RWPE1 (cell line): ENCODE data around the gene TBRG1.
A peak's percentile ranks its signal among the peaks of the same experiment; 100 is the strongest.

Experiments used
- CTCF ChIA-PET: fragments of 350-600 bp; sonication (Branson Sonifier 250); formaldehyde crosslinking; extraction: SDS; loops from one replicate; lab custom pipeline; 2021; lab: Yijun Ruan, JAX
- POLR2A ChIA-PET: fragments of 400-600 bp; formaldehyde crosslinking; extraction: SDS; loops from one replicate; lab custom pipeline; 2020; ENCODE audit warnings: antibody characterized with exemption; ENCODE audit not compliant: low non-redundant PET; lab: Yijun Ruan, JAX
- DNase-seq: peaks from one replicate; pipeline ENCODE4 v3.0.0; 2012; ENCODE audit warnings: low spot score
- H3K27ac ChIP-seq: fragments of 450-650 bp; 2 replicates; pipeline ENCODE4 v1.5.1; 2017
- TF ChIP-seq, protein P1 (sequence below): fragments of 450-650 bp; conservative IDR thresholded peaks from 2 replicates; pipeline ENCODE4 v1.5.1; 2017; ENCODE audit warnings: low read depth, mild to moderate bottlenecking

The TBRG1 gene

DNA sequence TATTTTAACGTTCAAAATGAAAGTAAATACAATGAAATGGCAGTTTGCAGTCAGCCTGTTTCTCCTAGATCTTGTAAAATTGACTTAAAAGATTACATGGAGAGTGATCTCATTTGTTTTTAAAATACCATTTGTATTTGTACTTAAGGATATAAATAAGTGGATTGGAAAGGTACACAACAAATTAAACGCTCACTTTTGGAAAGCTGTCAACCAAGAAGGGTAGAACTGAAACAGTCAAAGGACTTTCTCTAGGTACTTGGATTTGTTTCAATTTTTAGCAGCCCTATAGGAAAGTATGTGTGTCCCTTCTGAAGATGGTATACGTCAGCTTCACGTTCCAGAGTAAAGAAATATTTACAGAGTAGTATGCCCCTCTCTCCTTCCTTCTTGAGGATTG lies 7.3 kb downstream of the TBRG1 start:
- CTCF ChIA-PET, result no interaction called here
- H3K27ac ChIP-seq, result no peak overlapping the region
- no peak for DNase-seq
- TF ChIP-seq, protein P1, sequence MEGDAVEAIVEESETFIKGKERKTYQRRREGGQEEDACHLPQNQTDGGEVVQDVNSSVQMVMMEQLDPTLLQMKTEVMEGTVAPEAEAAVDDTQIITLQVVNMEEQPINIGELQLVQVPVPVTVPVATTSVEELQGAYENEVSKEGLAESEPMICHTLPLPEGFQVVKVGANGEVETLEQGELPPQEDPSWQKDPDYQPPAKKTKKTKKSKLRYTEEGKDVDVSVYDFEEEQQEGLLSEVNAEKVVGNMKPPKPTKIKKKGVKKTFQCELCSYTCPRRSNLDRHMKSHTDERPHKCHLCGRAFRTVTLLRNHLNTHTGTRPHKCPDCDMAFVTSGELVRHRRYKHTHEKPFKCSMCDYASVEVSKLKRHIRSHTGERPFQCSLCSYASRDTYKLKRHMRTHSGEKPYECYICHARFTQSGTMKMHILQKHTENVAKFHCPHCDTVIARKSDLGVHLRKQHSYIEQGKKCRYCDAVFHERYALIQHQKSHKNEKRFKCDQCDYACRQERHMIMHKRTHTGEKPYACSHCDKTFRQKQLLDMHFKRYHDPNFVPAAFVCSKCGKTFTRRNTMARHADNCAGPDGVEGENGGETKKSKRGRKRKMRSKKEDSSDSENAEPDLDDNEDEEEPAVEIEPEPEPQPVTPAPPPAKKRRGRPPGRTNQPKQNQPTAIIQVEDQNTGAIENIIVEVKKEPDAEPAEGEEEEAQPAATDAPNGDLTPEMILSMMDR, result no peak
- POLR2A ChIA-PET, result no interaction called here

DNA sequence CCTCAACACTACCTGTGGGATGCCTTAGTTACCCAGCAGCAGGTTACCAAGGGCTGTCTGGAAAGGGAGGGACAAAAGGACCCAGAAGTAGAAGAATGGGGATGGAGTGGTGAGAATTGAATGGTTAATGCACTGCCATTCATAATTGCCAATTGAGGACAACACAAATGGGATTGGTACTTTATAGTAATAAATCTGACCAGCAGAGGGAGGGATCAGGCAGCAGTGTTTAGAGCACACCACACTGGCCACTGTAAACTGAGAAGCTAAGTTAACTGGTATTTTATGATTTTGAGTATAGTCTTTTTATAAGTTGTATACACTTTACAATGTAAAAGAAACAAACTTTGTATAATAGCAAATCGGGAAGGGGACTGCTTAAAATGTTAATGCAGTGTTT lies 10.7 kb downstream of the TBRG1 start:
- peak; percentile 13 for DNase-seq
- CTCF ChIA-PET, result interaction anchor here (0.5 to 0.7 kb wide), 2 partner anchors 129 to 1191 kb away, joined by 3 to 4 read pairs; no protein-coding TSS in a partner anchor
- H3K27ac ChIP-seq, result no peak overlapping the region
- TF ChIP-seq, protein P1, result peak; percentile 18; the same call in 1 of the 2 replicates
- POLR2A ChIA-PET, result no interaction called here

- ChIA-PET POLR2A (no interaction called here), CTCF (no interaction called here)
- no peak overlapping the region for H3K27ac ChIP-seq
- no peak for DNase-seq
- TF ChIP-seq, protein P1, result no peak
Observed at GRCh38 chr11:124635932-124636331, 13.3 kb downstream of the TBRG1 start.

DNA sequence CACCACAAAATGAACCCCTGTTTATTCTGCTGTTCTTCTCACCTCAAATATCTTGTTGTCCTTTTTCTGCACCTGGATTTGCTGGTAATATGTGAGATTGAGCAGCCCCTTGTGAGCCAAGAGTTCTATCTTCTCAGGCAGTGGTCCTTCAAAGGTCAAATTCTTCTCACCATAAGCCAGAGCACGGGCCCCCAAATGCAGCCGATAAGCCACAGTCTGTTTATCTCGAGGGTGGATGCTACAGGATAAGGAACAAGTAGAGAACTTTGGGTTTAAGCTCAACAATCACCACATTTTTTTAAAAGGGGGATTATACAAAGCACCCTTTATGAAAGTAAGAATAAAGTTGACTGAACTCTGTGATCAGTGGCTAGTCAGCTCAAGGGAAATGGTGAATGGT lies 15.8 kb downstream of the TBRG1 start:
- H3K27ac ChIP-seq, result no peak overlapping the region
- CTCF ChIA-PET, result no interaction called here
- DNase-seq, result no peak
- TF ChIP-seq, protein P1, result no peak
- POLR2A ChIA-PET, result no interaction called here

DNA sequence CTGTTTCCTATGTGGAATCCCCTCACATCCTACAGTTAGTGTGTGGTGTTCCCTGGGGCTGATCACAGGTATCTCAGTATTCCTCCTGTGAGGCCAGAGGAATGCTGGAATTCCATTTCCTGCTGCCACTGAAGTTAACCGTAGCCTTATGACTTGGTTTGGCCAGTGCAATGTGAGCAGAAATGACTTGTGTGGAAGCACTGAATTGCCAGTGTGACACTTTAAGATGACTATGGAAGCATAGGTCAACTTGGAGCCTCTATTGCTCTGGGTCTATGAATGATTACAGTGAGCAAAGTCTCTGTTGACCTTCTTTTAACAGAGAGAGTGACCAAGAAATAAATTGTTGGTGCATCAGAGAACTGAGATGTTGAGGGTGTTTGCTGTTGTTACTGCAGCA lies 16.5 kb downstream of the TBRG1 start:
- TF ChIP-seq, protein P1, result no peak
- DNase-seq, result no peak

DNA sequence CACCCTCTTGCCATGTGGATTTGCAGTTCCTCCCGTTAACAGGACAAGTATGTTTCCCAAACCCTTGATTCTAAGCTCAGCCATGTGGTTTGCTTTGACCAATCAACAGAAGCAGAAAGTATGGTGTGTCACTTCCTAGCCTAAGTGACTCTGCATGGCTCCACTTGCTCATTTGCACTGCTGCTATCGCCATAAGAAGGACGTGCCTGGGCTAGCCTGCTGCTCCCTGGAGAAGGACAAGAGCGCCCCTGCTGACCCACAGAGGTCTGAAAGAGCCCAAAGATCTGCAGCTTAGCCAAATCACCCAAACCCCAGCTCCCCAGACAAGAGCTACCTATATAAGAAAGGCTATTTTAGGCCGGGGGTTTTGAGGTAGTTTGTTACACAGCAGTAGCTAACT lies 18.0 kb downstream of the TBRG1 start:
- TF ChIP-seq, protein P1, result no peak
- DNase-seq, result no peak
- no peak overlapping the region for H3K27ac ChIP-seq
- ChIA-PET POLR2A (interaction anchor here (0.6 kb wide), 1 partner anchor 931 kb away, joined by 4 read pairs; no protein-coding TSS in a partner anchor), CTCF (interaction anchor here (0.6 to 1.0 kb wide), 4 partner anchors 10 to 598 kb away, joined by 3 to 7 read pairs (median 5); no protein-coding TSS in a partner anchor)

More for the DNA sequence above, 16.5 kb downstream of the TBRG1 start:
- ChIA-PET POLR2A (no interaction called here), CTCF (no interaction called here)
- H3K27ac ChIP-seq, result no peak overlapping the region

GRCh38 chr11:124642628-124643027 lies 20.0 kb downstream of the TBRG1 start:
- H3K27ac ChIP-seq, result no peak overlapping the region
- POLR2A ChIA-PET, result no interaction called here
- TF ChIP-seq, protein P1, result no peak
- no peak for DNase-seq
- CTCF ChIA-PET, result no interaction called here
